ENCODE results near the gene MIEF2.
"Not testable (repeated sequence)": the region's sequence is repeated elsewhere in the genome, so short reads cannot be mapped to it uniquely, and the experiment has no call there.

Gene MIEF2

GRCh38 chr17:18300725-18301480, 40.4 kb downstream of the MIEF2 start:
- no peak for DNase-seq

GRCh38 chr17:18303206-18303605, 42.7 kb downstream of the MIEF2 start:
- DNase-seq, result not testable (repeated sequence)

GRCh38 chr17:18309202-18309601, 48.7 kb downstream of the MIEF2 start:
- DNase-seq, result no peak

- no peak for DNase-seq
These were observed 53.7 kb downstream of the MIEF2 start for GRCh38 chr17:18314059-18314730.

DNA sequence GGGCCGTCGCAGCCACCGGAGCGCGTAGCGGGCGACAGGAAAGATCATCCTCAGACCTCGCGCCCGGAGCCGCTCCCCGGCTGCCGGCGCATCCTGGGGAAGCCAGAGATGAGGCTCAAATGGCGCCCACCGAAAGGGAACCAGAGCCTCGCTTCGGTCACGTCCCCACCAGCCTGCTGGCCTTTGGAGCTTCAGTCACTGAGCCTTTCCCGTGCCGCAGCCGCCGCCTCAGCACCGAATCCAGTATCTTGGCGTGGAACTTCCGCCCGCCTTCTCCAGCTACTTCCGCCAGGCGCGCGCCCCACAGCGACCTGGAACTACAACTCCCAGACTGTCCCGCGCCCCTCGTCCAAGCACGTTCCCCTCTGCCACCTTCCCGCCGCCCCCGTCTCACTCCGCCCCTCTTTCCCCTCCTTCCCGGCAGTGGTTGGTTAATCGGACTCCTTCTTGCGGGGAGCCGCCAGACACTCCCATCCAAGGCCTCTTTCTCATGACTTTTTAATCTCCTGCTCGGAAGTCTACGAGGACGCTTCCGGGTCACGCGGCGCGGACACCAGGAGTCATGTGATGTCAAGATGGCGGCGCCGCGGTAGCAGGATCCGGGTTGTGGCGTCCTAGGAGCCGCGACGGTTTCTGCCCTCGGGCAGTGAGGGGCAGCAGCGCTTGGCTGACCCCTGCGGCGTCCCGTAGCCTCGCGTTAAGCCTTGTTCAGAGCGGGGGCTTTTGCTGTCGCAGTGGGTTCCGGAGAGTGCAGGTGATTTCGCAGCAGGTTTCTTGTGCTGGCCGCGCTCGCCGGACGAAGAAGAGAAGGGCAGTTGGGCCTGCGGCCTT, 54.5 kb downstream of the MIEF2 start, which contains the start of the genes SMCR8 and TOP3A:
Gene SMCR8 (plus strand): TSS at position 563 of the 831 bp plus-strand sequence. CDS start 497 bp downstream, outside the sequence.
Gene TOP3A (minus strand): TSS at position 264 of the 831 bp plus-strand sequence. CDS start 216 bp downstream, at position 48.
- peak; percentile 91 for DNase-seq

- no peak for DNase-seq
These were observed 55.1 kb downstream of the MIEF2 start for GRCh38 chr17:18315562-18315922.

DNA sequence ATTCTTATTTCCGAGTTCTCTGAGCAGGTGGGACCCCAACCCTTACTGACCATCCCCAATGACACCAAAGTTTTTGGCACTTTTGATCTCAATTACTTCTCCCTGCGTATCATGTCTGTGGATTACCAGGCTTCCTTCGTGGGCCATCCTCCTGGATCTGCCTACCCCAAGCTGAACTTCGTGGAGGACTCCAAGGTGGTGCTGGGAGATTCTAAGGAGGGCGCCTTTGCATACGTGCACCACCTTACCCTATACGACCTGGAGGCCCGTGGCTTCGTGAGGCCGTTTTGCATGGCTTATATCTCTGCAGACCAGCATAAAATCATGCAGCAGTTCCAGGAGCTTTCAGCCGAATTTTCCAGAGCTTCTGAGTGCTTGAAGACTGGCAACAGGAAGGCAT, 55.5 kb downstream of the MIEF2 start:
- no peak for DNase-seq

All from GOT3 (cell line).